ENCODE measurements around the gene HOGA1. TPM values are rescaled to one million over a fixed set of nuclear protein-coding genes. Genes with fewer than 3 reads are reported as not detected.

Gene HOGA1
- total and polyA plus RNA-seq, 2 donors (not counting 3 experiments of a cell fraction or from before 2014, with no cell fraction given), result 0.44 to 0.91 TPM

GRCh38 chr10:97539523-97540200 lies 44.5 kb upstream of the HOGA1 start:
- Histone ChIP-seq H3K27me3 (ENCODE audit: control insufficient read depth in 2 of 2, insufficient read depth in 2 of 2, low read length in 2 of 2) (no peaks in the 10 kb centered on the region), H3K27ac (ENCODE audit: insufficient read depth, low read depth, low read length) (peak overlapping the region; percentile 3), H3K9ac (replicated peaks; ENCODE audit: extremely low read depth, insufficient read depth, low read length) (no peak overlapping the region), H3K4me1 (ENCODE audit: control insufficient read depth, extremely low read depth, insufficient read depth, low read length) (peaks cover 52% of the 10 kb centered on the region), H3K9me1 (replicated peaks; ENCODE audit: control insufficient read depth, extremely low read depth, insufficient read depth, low read length) (no peaks in the 10 kb centered on the region), H4K20me1 (replicated peaks; ENCODE audit: control insufficient read depth, extremely low read depth, insufficient read depth, low read length) (no peaks in the 10 kb centered on the region), H3K9me3 (replicated peaks; ENCODE audit: control insufficient read depth, insufficient read depth, low read length) (no peaks in the 10 kb centered on the region), H3K4me2 (ENCODE audit: insufficient read depth, low read length) (no peak overlapping the region), H3K36me3 (ENCODE audit: control insufficient read depth in 2 of 2, extremely low read depth in 1 of 2, insufficient read depth in 2 of 2, low read length in 2 of 2) (no peaks in the 10 kb centered on the region), H2AFZ (ENCODE audit: low read depth, low read length) (no peak overlapping the region), H3K79me2 (ENCODE audit: control insufficient read depth, insufficient read depth, low read length) (peaks cover 4% of the 10 kb centered on the region), H3K4me3 (replicated peaks in 1 of 3; ENCODE audit: insufficient read depth in 1 of 3, low read depth in 1 of 3, low read length in 3 of 3) (no peak overlapping the region)
- ChIA-PET POLR2A (interaction anchor here (1.3 kb wide), 1 partner anchor 21 kb away, joined by 5 read pairs; no protein-coding TSS in a partner anchor), CTCF (interaction anchor here (0.6 to 6.6 kb wide), 10 partner anchors 11 to 75 kb away, joined by 3 to 93 read pairs (median 6); partner anchors contain the start of genes ANKRD2 and UBTD1)
- FAIRE-seq (no peak), DNase-seq (ENCODE audit: low read depth, low spot score) (no peak)
- BruUV-seq (replicated peaks), result no TSS peak
- intact Hi-C loops (cut with micrococcal nuclease) (no loop called here), dilution Hi-C loops (cut with MboI; ENCODE audit: extremely low pct_ligation_motif_present, low sequenced_read_pairs) (no loop called here)
- TF ChIP-seq POLR2AphosphoS5 (IDR thresholded peaks at IDR 0.05; ENCODE audit: insufficient read depth, low read depth, low read length), result no peak
- no peak for TF ChIP-seq MAX (IDR thresholded peaks at IDR 0.05; ENCODE audit: insufficient read depth, insufficient read length)
- TF ChIP-seq GATA2 (IDR thresholded peaks at IDR 0.05; ENCODE audit: insufficient read depth, insufficient read length, low read depth, low read length), result no peak
- no peak for TF ChIP-seq JUN (IDR thresholded peaks at IDR 0.05; ENCODE audit: borderline replicate concordance, insufficient read depth, insufficient read length, low read depth)
